HepG2 (cell line): ENCODE measurements around the gene TPRN. TPM values are rescaled to one million over a fixed set of nuclear protein-coding genes. Genes with fewer than 3 reads are reported as not detected.

ENCODE experiments used
- AHDC1 ChIP-seq: sonication (generic); formaldehyde crosslinking; IDR thresholded peaks from 2 replicates; pipeline ENCODE4 v1.5.1; 2020; ENCODE audit warnings: mild to moderate bottlenecking, missing genetic modification reagents, borderline replicate concordance
- CHD2 ChIP-seq: IDR thresholded peaks from 2 replicates; pipeline ENCODE4 v1.6.1; 2011; ENCODE audit warnings: low read depth, low read length, improper control_type of control experiment
- FOSL2 ChIP-seq: sonication (generic); formaldehyde crosslinking; IDR thresholded peaks from 2 replicates; pipeline ENCODE4 v1.4.0; 2020; ENCODE audit warnings: missing genetic modification reagents
- NKX3-1 ChIP-seq: sonication (generic); formaldehyde crosslinking; IDR thresholded peaks from 2 replicates; pipeline ENCODE4 v1.5.0; 2020; ENCODE audit warnings: missing genetic modification reagents
- PHF21A ChIP-seq: sonication (generic); formaldehyde crosslinking; IDR thresholded peaks from 2 replicates; pipeline ENCODE4 v1.5.0; 2020; ENCODE audit warnings: mild to moderate bottlenecking, missing genetic modification reagents
- PRDM4 ChIP-seq: sonication (generic); formaldehyde crosslinking; IDR thresholded peaks from 2 replicates; pipeline ENCODE4 v1.9.0; 2021; ENCODE audit warnings: missing genetic modification reagents, borderline replicate concordance
- RNF2 ChIP-seq: fragments of 450-650 bp; conservative IDR thresholded peaks from 2 replicates; pipeline ENCODE4 v1.6.1; 2016; ENCODE audit warnings: low read depth
- SAFB2 ChIP-seq: sonication (generic); formaldehyde crosslinking; IDR thresholded peaks from 2 replicates; pipeline ENCODE4 v1.5.1; 2020; ENCODE audit warnings: missing genetic modification reagents, low read depth, mild to moderate bottlenecking, borderline replicate concordance
- SALL1 ChIP-seq: sonication (generic); formaldehyde crosslinking; IDR thresholded peaks from 2 replicates; pipeline ENCODE4 v1.8.0; 2022; ENCODE audit warnings: mild to moderate bottlenecking, missing genetic modification reagents
- SMARCC2 ChIP-seq: fragments of 450-650 bp; IDR thresholded peaks from 2 replicates; pipeline ENCODE4 v1.6.1; 2017; ENCODE audit warnings: antibody characterized with exemption, mild to moderate bottlenecking
- TCF12 ChIP-seq, 2 experiments: fragments of 450-650 bp in 1 of 2; sonication (generic) in 1 of 2; formaldehyde crosslinking in 1 of 2; IDR thresholded peaks; 2 replicates each; pipeline versions ENCODE4 v1.6.1 to v1.8.0; 2017 to 2022; ENCODE audit warnings: antibody characterized with exemption in 1 of 2, mild to moderate bottlenecking in 1 of 2, missing genetic modification reagents in 1 of 2, moderate library complexity in 1 of 2
- ZNF10 ChIP-seq: sonication (generic); formaldehyde crosslinking; IDR thresholded peaks from 2 replicates; pipeline ENCODE4 v1.4.0; 2020; ENCODE audit warnings: mild to moderate bottlenecking, low read depth, missing genetic modification reagents, borderline replicate concordance
- ZNF260 ChIP-seq: sonication (generic); formaldehyde crosslinking; IDR thresholded peaks from 2 replicates; pipeline ENCODE4 v1.4.0; 2020; ENCODE audit warnings: missing genetic modification reagents, low read depth, mild to moderate bottlenecking, borderline replicate concordance
- ZNF567 ChIP-seq: sonication (generic); formaldehyde crosslinking; IDR thresholded peaks from 2 replicates; pipeline ENCODE4 v1.8.1; 2023; ENCODE audit warnings: mild to moderate bottlenecking, missing genetic modification reagents, borderline replicate concordance
- ZNF569 ChIP-seq: sonication (generic); formaldehyde crosslinking; IDR thresholded peaks from 2 replicates; pipeline ENCODE4 v1.5.0; 2020; ENCODE audit warnings: mild to moderate bottlenecking, missing genetic modification reagents, moderate library complexity, borderline replicate concordance
- ZNF709 ChIP-seq: sonication (generic); formaldehyde crosslinking; IDR thresholded peaks from 2 replicates; pipeline ENCODE4 v1.5.0; 2020; ENCODE audit warnings: mild to moderate bottlenecking, missing genetic modification reagents
- ZNF713 ChIP-seq: sonication (generic); formaldehyde crosslinking; IDR thresholded peaks from 2 replicates; pipeline ENCODE4 v1.4.0; 2020; ENCODE audit warnings: mild to moderate bottlenecking, missing genetic modification reagents
- ZNF776 ChIP-seq: sonication (generic); formaldehyde crosslinking; IDR thresholded peaks from 2 replicates; pipeline ENCODE4 v1.4.0; 2020; ENCODE audit warnings: mild to moderate bottlenecking, missing genetic modification reagents
- ZSCAN30 ChIP-seq: sonication (generic); formaldehyde crosslinking; IDR thresholded peaks from 2 replicates; pipeline ENCODE4 v1.5.0; 2020; ENCODE audit warnings: mild to moderate bottlenecking, missing genetic modification reagents
- polyA plus RNA-seq, 8 experiments: library from polyadenylated mRNA; depleted of rRNA in 3 of 8; stranded (reverse) in 7 of 8; unstranded in 1 of 8; fragments of >200 nt; fragmentation: Illumina TruSeq in 4 of 8; extraction: Trizol in 4 of 8; gene quantifications; 2 replicates each; pipeline versions ENCODE4 v1.2.1 to v1.2.3, GENCODE V29; 2011 to 2016; ENCODE audit warnings: low read depth in 4 of 8, missing spikeins in 1 of 8, mixed read lengths in 1 of 8; ENCODE audit not compliant: insufficient read depth in 1 of 8
- total RNA-seq, 5 experiments: library from RNA; depleted of rRNA; stranded (reverse); fragments of >200 nt; fragmentation: Illumina TruSeq; extraction: Trizol; gene quantifications; 2 replicates each; pipeline ENCODE4 v1.2.3, GENCODE V29; 2016; ENCODE audit warnings: low read depth in 1 of 5
- TF ChIP-seq, protein P1 (sequence below): sonication (generic); formaldehyde crosslinking; IDR thresholded peaks from 2 replicates; pipeline ENCODE4 v1.4.0; 2020; ENCODE audit warnings: mild to moderate bottlenecking, low read depth, missing genetic modification reagents

The TPRN gene
- total and polyA plus RNA-seq, 2 of the 13 experiments (the other 11 are each of a cell fraction or from before 2014, with no cell fraction given): 10.1 to 19.2 TPM

GRCh38 chr9:137168904-137169856 lies 31.4 kb downstream of the TPRN start (continued):
- TF ChIP-seq SMARCC2 (no peak), ZNF569 (no peak), CHD2 (no peak), ZNF567 (CRISPR knock-in tag) (no peak), ZNF776 (CRISPR knock-in tag) (no peak), SALL1 (CRISPR knock-in tag) (peak; percentile 40; the same call in 1 of the 2 replicates), ZNF709 (CRISPR knock-in tag) (no peak), FOSL2 (CRISPR knock-in tag) (no peak), RNF2 (0 out of 2 replicates have a peak, but pooled peaks have one; percentile 52), ZNF260 (CRISPR knock-in tag) (no peak), NKX3-1 (CRISPR knock-in tag) (peak; percentile 44; the same call in 1 of the 2 replicates), TCF12 (IDR thresholded peaks at IDR 0.05) (no peak), TCF12 (CRISPR knock-in tag; IDR thresholded peaks at IDR 0.05) (no peak), SAFB2 (CRISPR knock-in tag) (no peak), ZSCAN30 (CRISPR knock-in tag) (no peak), PHF21A (no peak), AHDC1 (CRISPR knock-in tag) (no peak), PRDM4 (CRISPR knock-in tag) (no peak), ZNF10 (no peak), ZNF713 (CRISPR knock-in tag) (no peak)
- TF ChIP-seq, protein P1, sequence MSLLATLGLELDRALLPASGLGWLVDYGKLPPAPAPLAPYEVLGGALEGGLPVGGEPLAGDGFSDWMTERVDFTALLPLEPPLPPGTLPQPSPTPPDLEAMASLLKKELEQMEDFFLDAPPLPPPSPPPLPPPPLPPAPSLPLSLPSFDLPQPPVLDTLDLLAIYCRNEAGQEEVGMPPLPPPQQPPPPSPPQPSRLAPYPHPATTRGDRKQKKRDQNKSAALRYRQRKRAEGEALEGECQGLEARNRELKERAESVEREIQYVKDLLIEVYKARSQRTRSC: no peak
